HepG2 (cell line): ENCODE data around the gene COL8A1.

Experiments used
- IRF1 ChIP-seq: sonication (generic); formaldehyde crosslinking; IDR thresholded peaks from 2 replicates; pipeline ENCODE4 v1.4.0; 2020; ENCODE audit warnings: low read depth, mild to moderate bottlenecking, missing genetic modification reagents
- PREB ChIP-seq: sonication (generic); formaldehyde crosslinking; IDR thresholded peaks from 2 replicates; pipeline ENCODE4 v1.4.0; 2020; ENCODE audit warnings: missing genetic modification reagents
- SOX5 ChIP-seq: IDR thresholded peaks from 2 replicates; pipeline ENCODE4 v1.6.1; 2016; ENCODE audit warnings: borderline replicate concordance
- TCF7L2 ChIP-seq: IDR thresholded peaks from 2 replicates; pipeline ENCODE4 v1.6.1; 2011; ENCODE audit warnings: mild to moderate bottlenecking, low read depth, low read length, moderate library complexity
- ZFX ChIP-seq: sonication (generic); formaldehyde crosslinking; IDR thresholded peaks from 2 replicates; pipeline ENCODE4 v1.4.0; 2020; ENCODE audit warnings: mild to moderate bottlenecking, low read depth, missing genetic modification reagents, moderate library complexity
- ZNF142 ChIP-seq: sonication (generic); formaldehyde crosslinking; IDR thresholded peaks from 2 replicates; pipeline ENCODE4 v1.4.0; 2020; ENCODE audit warnings: missing genetic modification reagents
- ZNF264 ChIP-seq: sonication (generic); formaldehyde crosslinking; IDR thresholded peaks from 2 replicates; pipeline ENCODE4 v1.4.0; 2020; ENCODE audit warnings: missing genetic modification reagents
- ZNF577 ChIP-seq: sonication (generic); formaldehyde crosslinking; IDR thresholded peaks from 2 replicates; pipeline ENCODE4 v1.4.0; 2020; ENCODE audit warnings: mild to moderate bottlenecking, low read depth, missing genetic modification reagents, borderline replicate concordance
- ZNF703 ChIP-seq: sonication (generic); formaldehyde crosslinking; IDR thresholded peaks from 2 replicates; pipeline ENCODE4 v1.5.1; 2020; ENCODE audit warnings: missing genetic modification reagents, mild to moderate bottlenecking, moderate library complexity, borderline replicate concordance

GRCh38 chr3:99646107-99646435 lies 7.7 kb downstream of the COL8A1 start:
- TF ChIP-seq SOX5 (no peak), ZNF703 (CRISPR knock-in tag) (no peak), ZNF577 (no peak), ZNF264 (no peak), IRF1 (CRISPR knock-in tag) (no peak), PREB (CRISPR knock-in tag) (no peak), ZNF142 (no peak), ZFX (CRISPR knock-in tag) (no peak), TCF7L2 (no peak)
